ENCODE measurements around the gene RABL2A.
"Not testable (repeated sequence)": the region's sequence is repeated elsewhere in the genome, so short reads cannot be mapped to it uniquely, and the experiment has no call there.

- TF ChIP-seq, protein P1, sequence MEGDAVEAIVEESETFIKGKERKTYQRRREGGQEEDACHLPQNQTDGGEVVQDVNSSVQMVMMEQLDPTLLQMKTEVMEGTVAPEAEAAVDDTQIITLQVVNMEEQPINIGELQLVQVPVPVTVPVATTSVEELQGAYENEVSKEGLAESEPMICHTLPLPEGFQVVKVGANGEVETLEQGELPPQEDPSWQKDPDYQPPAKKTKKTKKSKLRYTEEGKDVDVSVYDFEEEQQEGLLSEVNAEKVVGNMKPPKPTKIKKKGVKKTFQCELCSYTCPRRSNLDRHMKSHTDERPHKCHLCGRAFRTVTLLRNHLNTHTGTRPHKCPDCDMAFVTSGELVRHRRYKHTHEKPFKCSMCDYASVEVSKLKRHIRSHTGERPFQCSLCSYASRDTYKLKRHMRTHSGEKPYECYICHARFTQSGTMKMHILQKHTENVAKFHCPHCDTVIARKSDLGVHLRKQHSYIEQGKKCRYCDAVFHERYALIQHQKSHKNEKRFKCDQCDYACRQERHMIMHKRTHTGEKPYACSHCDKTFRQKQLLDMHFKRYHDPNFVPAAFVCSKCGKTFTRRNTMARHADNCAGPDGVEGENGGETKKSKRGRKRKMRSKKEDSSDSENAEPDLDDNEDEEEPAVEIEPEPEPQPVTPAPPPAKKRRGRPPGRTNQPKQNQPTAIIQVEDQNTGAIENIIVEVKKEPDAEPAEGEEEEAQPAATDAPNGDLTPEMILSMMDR (IDR thresholded peaks at IDR 0.05): not testable (repeated sequence)
- TF ChIP-seq EZH2, EZH2phosphoT487 (IDR thresholded peaks at IDR 0.05): not testable (repeated sequence)
These were observed 41.9 kb downstream of the RABL2A start for GRCh38 chr2:113669013-113669412.
